Ovary (tissue), 9 donors: ENCODE results near the gene MYO1E. TPM values are rescaled to one million over a fixed set of nuclear protein-coding genes. Genes with fewer than 3 reads are reported as not detected.

Experiments
- DNase-seq, 5 donors: peaks; one replicate each; pipeline ENCODE4 v3.0.0-alpha.2; 2019 to 2020
- H3K27ac ChIP-seq, 2 donors: fragments of 200-600 bp; one replicate each; pipeline versions ENCODE4 v1.5.1 to v1.8.0; 2019 to 2022
- H3K27me3 ChIP-seq: fragments of 200-600 bp; one replicate; pipeline ENCODE4 v1.8.0; 2022
- H3K36me3 ChIP-seq: fragments of 200-600 bp; sonication (generic); one replicate; pipeline ENCODE4 v1.5.1; 2019
- H3K4me1 ChIP-seq: one replicate; pipeline ENCODE4 v1.8.1; 2013; ENCODE audit warnings: mild to moderate bottlenecking, moderate library complexity; ENCODE audit not compliant: insufficient read depth
- H3K4me3 ChIP-seq: fragments of 200-600 bp; sonication (generic); one replicate; pipeline ENCODE4 v1.5.1; 2017
- H3K9me3 ChIP-seq, 2 donors: fragments of 200-600 bp in 1 of 2; sonication (generic) in 1 of 2; one replicate each; pipeline versions ENCODE4 v1.5.1 to v1.8.1; 2013 to 2019; ENCODE audit warnings: mild to moderate bottlenecking in 1 of 2, moderate library complexity in 1 of 2
- CTCF ChIP-seq, 3 donors: fragments of 450-650 bp in 2 of 3; fragments of 200-600 bp in 1 of 3; IDR thresholded peaks; one replicate each; pipeline versions ENCODE4 v1.5.1 to v1.8.0; 2016 to 2022; ENCODE audit warnings: antibody characterized with exemption in 3 of 3, mild to moderate bottlenecking in 1 of 3
- EP300 ChIP-seq: sonication (generic); formaldehyde crosslinking; IDR thresholded peaks from one replicate; pipeline ENCODE4 v1.6.1; 2017; ENCODE audit warnings: antibody characterized with exemption
- POLR2A ChIP-seq: fragments of 450-650 bp; IDR thresholded peaks from one replicate; pipeline ENCODE4 v1.6.1; 2017; ENCODE audit warnings: antibody characterized with exemption, mild to moderate bottlenecking, moderate library complexity
- WGBS, 3 donors: extraction: QIAGEN DNeasy Blood & Tissue Kit in 1 of 3; methylation state at CpG; one replicate each; pipeline versions ENCODE4 v1.1.5 to v1.1.7; 2013 to 2017; 5-methylcytosine and 5-hydroxymethylcytosine counted together
- intact Hi-C, 4 donors: fragments of 100-400 bp; cut with DNase I; formaldehyde crosslinking; loops; one replicate each; pipeline versions ENCODE4 v1.11.0 to v1.15.1; 2022 to 2023
- polyA plus RNA-seq, 2 donors: library from polyadenylated mRNA; stranded (reverse); fragments of 200-250 nt in 1 of 2; fragments of 350-450 nt in 1 of 2; fragmentation: Illumina TruSeq in 1 of 2; extraction: RNeasy Lipid Tissue Mini Kit (QIAGEN cat#74804) in 1 of 2; gene quantifications; one replicate each; pipeline ENCODE4 v1.2.3, GENCODE V29; 2013 to 2014
- total RNA-seq, 7 donors: library from RNA; depleted of rRNA in 2 of 7; stranded (reverse); fragments of >200 nt in 2 of 7; fragmentation: NEBNext Ultra II Directional in 3 of 7; extraction: Animal tissue kit (Norgen Biotek cat#: 25700) in 3 of 7; gene quantifications; one replicate each; pipeline versions ENCODE4 v1.1.0 to v1.2.4, GENCODE V29; 2016 to 2023
- donor health status: DM: no; HTN: no; CAD: no; lungs with moderate emphysema.
- donor health status: DM: no; HTN: no; CAD: no.
- donor health status: Bipolar disorder and iron deficiency.
- donor health status: DM: yes; HTN: yes; CAD: no.
- donor health status: DM: no; HTN: no; CAD: no.
- donor health status: DM: yes; HTN: yes; CAD: no.

The MYO1E gene
- total and polyA plus RNA-seq, 9 donors, result 11.6 to 96.0 (median 44.8) TPM

GRCh38 chr15:59104602-59104911 is 268.1 kb downstream of the MYO1E start:
- Histone ChIP-seq H3K9me3 (no peaks in the 10 kb centered on the region), H3K27ac (no peak overlapping the region), H3K4me3 (peak overlapping the region; percentile 52), H3K27me3 (no peaks in the 10 kb centered on the region), H3K4me1 (no peaks in the 10 kb centered on the region), H3K36me3 (no peaks in the 10 kb centered on the region)
- 0 to 1% (median 1%) methylated on average over 9 of the region's 9 CpGs for WGBS, 3 donors
- no peak for TF ChIP-seq EP300
- TF ChIP-seq CTCF (IDR thresholded peaks at IDR 0.05), result no peak
- TF ChIP-seq POLR2A, result no peak
- peak in 1 of 5 donors; percentile 17 for DNase-seq
- intact Hi-C loops, result no loop called here

GRCh38 chr15:59099162-59099685 is 273.4 kb downstream of the MYO1E start:
- intact Hi-C loops, result no loop called here
- DNase-seq, result no peak
- TF ChIP-seq POLR2A (no peak), EP300 (no peak), CTCF (IDR thresholded peaks at IDR 0.05) (no peak)
- no peak overlapping the region for H3K27ac ChIP-seq
- no peaks in the 10 kb centered on the region for H3K36me3 ChIP-seq
- H3K9me3 ChIP-seq, result no peaks in the 10 kb centered on the region
- no peaks in the 10 kb centered on the region for H3K27me3 ChIP-seq
- no peaks in the 10 kb centered on the region for H3K4me1 ChIP-seq
- H3K4me3 ChIP-seq, result no peak overlapping the region
- 62 to 77% (median 77%) methylated on average over 2 of the region's 2 CpGs for WGBS, 3 donors

DNA sequence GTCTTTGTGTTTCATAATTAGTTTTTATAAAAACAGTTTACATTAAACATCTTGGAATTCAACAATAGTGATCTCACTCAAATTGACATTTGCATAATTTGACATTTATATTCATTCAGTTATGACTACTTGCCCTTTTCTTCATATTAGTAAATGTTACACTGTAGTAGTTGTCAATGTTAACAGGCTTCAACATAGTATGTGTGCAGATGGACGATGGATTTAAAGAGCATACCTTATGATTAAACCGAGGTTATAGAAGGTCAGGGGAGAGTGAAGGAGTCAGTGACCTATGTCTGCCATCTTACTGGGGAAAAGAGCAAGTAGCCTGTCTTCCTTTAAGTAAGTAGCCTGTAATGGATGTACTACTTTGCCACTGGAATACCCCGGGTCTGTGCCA is 276.2 kb downstream of the MYO1E start:
- Histone ChIP-seq H3K4me3 (no peak overlapping the region), H3K27me3 (no peaks in the 10 kb centered on the region), H3K9me3 (no peaks in the 10 kb centered on the region), H3K36me3 (no peaks in the 10 kb centered on the region), H3K27ac (no peak overlapping the region), H3K4me1 (no peaks in the 10 kb centered on the region)
- intact Hi-C loops, result no loop called here
- 89 to 90% (median 90%) methylated on average over 3 of the region's 3 CpGs for WGBS, 3 donors
- DNase-seq, result no peak
- no peak for TF ChIP-seq CTCF (IDR thresholded peaks at IDR 0.05)
- no peak for TF ChIP-seq POLR2A
- no peak for TF ChIP-seq EP300

DNA sequence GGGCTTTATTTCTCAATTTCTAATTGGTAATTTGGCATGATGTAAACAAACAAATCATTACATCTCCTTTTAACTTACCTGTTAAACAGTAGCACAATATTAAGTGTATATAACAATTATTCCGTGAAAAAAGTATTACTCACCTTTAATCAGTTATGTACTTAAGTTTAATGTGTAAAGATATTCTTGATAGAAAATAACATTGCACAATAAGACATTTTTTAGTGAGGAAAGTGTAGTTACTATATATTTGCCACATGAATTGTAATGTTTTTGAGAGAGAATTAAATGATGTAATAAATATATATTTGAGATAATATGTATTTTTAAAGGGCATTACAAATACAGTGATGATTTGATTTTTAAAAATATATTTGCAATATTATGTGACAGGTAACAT is 278.6 kb downstream of the MYO1E start:
- H3K36me3 ChIP-seq, result no peaks in the 10 kb centered on the region
- no peak for TF ChIP-seq CTCF (IDR thresholded peaks at IDR 0.05)
- TF ChIP-seq POLR2A, result no peak

GRCh38 chr15:59087731-59088130 is 284.9 kb downstream of the MYO1E start:
- intact Hi-C loops, result no loop called here
- Histone ChIP-seq H3K27me3 (no peaks in the 10 kb centered on the region), H3K4me3 (no peak overlapping the region), H3K36me3 (no peaks in the 10 kb centered on the region), H3K27ac (no peak overlapping the region), H3K4me1 (no peaks in the 10 kb centered on the region), H3K9me3 (no peaks in the 10 kb centered on the region)
- DNase-seq, result no peak
- TF ChIP-seq POLR2A (no peak), EP300 (no peak), CTCF (IDR thresholded peaks at IDR 0.05) (no peak)
- 95% methylated on average over 2 of the region's 2 CpGs for WGBS, 3 donors

More for the DNA sequence above, 278.6 kb downstream of the MYO1E start:
- Histone ChIP-seq H3K9me3 (no peaks in the 10 kb centered on the region), H3K27me3 (no peaks in the 10 kb centered on the region), H3K27ac (no peak overlapping the region), H3K4me1 (no peaks in the 10 kb centered on the region), H3K4me3 (no peak overlapping the region)
- intact Hi-C loops, result no loop called here
- no peak for DNase-seq
- 95 to 98% (median 96%) methylated on average over 1 of the region's 1 CpG for WGBS, 3 donors
